ENCODE measurements around the gene ABAT.

GRCh38 chr16:8782673-8783072, 108.3 kb downstream of the ABAT start:
- TF ChIP-seq, protein P1, sequence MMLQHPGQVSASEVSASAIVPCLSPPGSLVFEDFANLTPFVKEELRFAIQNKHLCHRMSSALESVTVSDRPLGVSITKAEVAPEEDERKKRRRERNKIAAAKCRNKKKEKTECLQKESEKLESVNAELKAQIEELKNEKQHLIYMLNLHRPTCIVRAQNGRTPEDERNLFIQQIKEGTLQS (IDR thresholded peaks at IDR 0.05): no peak
- no peak for TF ChIP-seq CTCF (IDR thresholded peaks at IDR 0.05 in 2 of 3, conservative IDR thresholded peaks at IDR 0.05 in 1 of 3; ENCODE audit: borderline replicate concordance in 1 of 3, insufficient read depth in 1 of 3, low read depth in 2 of 3, low read length in 2 of 3)
- TF ChIP-seq EZH2phosphoT487 (IDR thresholded peaks at IDR 0.05; ENCODE audit: borderline replicate concordance): no peak
- no peak for TF ChIP-seq EZH2 (IDR thresholded peaks at IDR 0.05)
- TF ChIP-seq RAD21 (IDR thresholded peaks at IDR 0.05; ENCODE audit: low read depth): no peak
